Heart right ventricle (tissue), 16 donors: ENCODE measurements around the gene MYOZ2. TPM values are rescaled to one million over a fixed set of nuclear protein-coding genes. Genes with fewer than 3 reads are reported as not detected.

Experiments used
- ATAC-seq, 8 donors: fragments of 200-7000 bp; cut with Tn5 transposase; one replicate each; pipeline ENCODE4 v1.9.1; 2020; ENCODE audit warnings: mild to moderate bottlenecking in 8 of 8, moderate library complexity in 8 of 8, moderate number of reproducible peaks in 1 of 8
- DNase-seq, 2 donors: peaks; one replicate each; pipeline ENCODE4 v3.0.0-alpha.2; 2020
- H3K27ac ChIP-seq, 10 donors: fragments of 200-600 bp; sonication (generic) in 2 of 10; one replicate each; pipeline versions ENCODE4 v1.5.0 to v1.8.0; 2020 to 2022; ENCODE audit warnings: mild to moderate bottlenecking in 3 of 10
- H3K27me3 ChIP-seq, 7 donors: fragments of 200-600 bp; one replicate each; pipeline ENCODE4 v1.8.0; 2021 to 2022; ENCODE audit warnings: mild to moderate bottlenecking in 2 of 7
- H3K36me3 ChIP-seq, 9 donors: fragments of 200-600 bp; sonication (generic) in 1 of 9; one replicate each; pipeline versions ENCODE4 v1.5.0 to v1.8.0; 2020 to 2022; ENCODE audit warnings: mild to moderate bottlenecking in 2 of 9
- H3K4me1 ChIP-seq, 9 donors: fragments of 200-600 bp; sonication (generic) in 1 of 9; one replicate each; pipeline versions ENCODE4 v1.5.0 to v1.8.0; 2020 to 2022; ENCODE audit warnings: mild to moderate bottlenecking in 4 of 9
- H3K4me3 ChIP-seq, 10 donors: fragments of 200-600 bp; sonication (generic) in 2 of 10; one replicate each; pipeline versions ENCODE4 v1.5.0 to v1.8.0; 2020 to 2022; ENCODE audit warnings: mild to moderate bottlenecking in 7 of 10, moderate library complexity in 2 of 10
- H3K9me3 ChIP-seq, 11 donors: fragments of 200-600 bp in 10 of 11; sonication (generic) in 2 of 11; one replicate each; pipeline versions ENCODE4 v1.5.0 to v1.8.0; 2013 to 2022; ENCODE audit warnings: mild to moderate bottlenecking in 2 of 11, control low read depth in 1 of 11, moderate library complexity in 1 of 11
- CTCF ChIP-seq, 9 donors: fragments of 200-600 bp; sonication (generic) in 2 of 9; IDR thresholded peaks; one replicate each; pipeline versions ENCODE4 v1.5.0 to v1.8.0; 2021 to 2022; ENCODE audit warnings: antibody characterized with exemption in 9 of 9, mild to moderate bottlenecking in 5 of 9, moderate library complexity in 1 of 9
- WGBS, 2 donors: extraction: QIAGEN DNeasy Blood & Tissue Kit; methylation state at CpG; one replicate each; pipeline ENCODE4 v1.1.7; 2013; ENCODE audit warnings: inconsistent platforms in 1 of 2; 5-methylcytosine and 5-hydroxymethylcytosine counted together
- intact Hi-C, 10 donors: fragments of 100-400 bp; cut with DNase I; formaldehyde crosslinking; loops; one replicate each; pipeline versions ENCODE4 v1.11.1 to v1.14.2; 2022
- polyA plus RNA-seq, 2 donors: library from polyadenylated mRNA; stranded (reverse); fragments of 200-250 nt; gene quantifications; one replicate each; pipeline ENCODE4 v1.2.3, GENCODE V29; 2013
- total RNA-seq, 10 donors: library from RNA; stranded (reverse); fragmentation: NEBNext Ultra II Directional in 3 of 10; extraction: Animal tissue kit (Norgen Biotek cat#: 25700) in 3 of 10; gene quantifications; one replicate each; pipeline versions ENCODE4 v1.2.1 to v1.2.4, GENCODE V29; 2021 to 2023
- donor health status: Arrhythmogenic right ventricular cardiomyopathy.
- donor health status: ischemic (EF 13 %, LVEDD 7.1; RV severe dilation, severe dysfunction).
- donor health status: healthy with polysubstance abuse.
- donor health status: DM: no; HTN: yes; CAD: no.
- donor health status: DM: no; HTN: no; CAD: no.
- donor health status: ischemic (EF 25% LVEDD 6.9; RV normal size, moderate dysfunction).
- donor health status: ischemic (EF 25% LVEDD 5.7; RV mildly dilated, moderate dysfunction).
- donor health status: healthy.
- donor health status: DM: yes; HTN: yes; CAD: no.
- donor health status: Ischemic cardiomyopathy.
- donor health status: ischemic (EF 35%, LVEDD 5.7; RV mildly dilated, moderate dysfunction).
- donor health status: nonischemic (EF 11% LVEDD 7.7; RV severe dilation, severe dysfunction).
- donor health status: DM: yes; HTN: yes; CAD: no.
- donor health status: PGD.
- donor health status: ischemic (EF 29% LVEDD 5.4; RV normal size, mild dysfunction).
- donor health status: nonischemic (EF 23%, LVEDD 6.1; RV moderate dilation, normal function).

The MYOZ2 gene
- total and polyA plus RNA-seq, 12 donors = 231 to 1,008 (median 867) TPM

- ATAC-seq = no peak
- 81 to 85% methylated on average over 4 of the region's 4 CpGs for WGBS, 2 donors
- DNase-seq = no peak
- intact Hi-C loops = loop anchor here in 8 of 10 donors (5.0 to 10.0 kb wide), 8 partner anchors 46 to 228 kb away; no protein-coding TSS in a partner anchor
- Histone ChIP-seq H3K27me3 (no peaks in the 10 kb centered on the region), H3K4me1 (peaks cover 3 to 58% (median 30%) of the 10 kb centered on the region in 9 donors), H3K9me3 (no peaks in the 10 kb centered on the region), H3K27ac (peak overlapping the region in 1 of 10 donors; percentile 97), H3K36me3 (peaks cover 0 to 4% (median 0%) of the 10 kb centered on the region in 9 donors), H3K4me3 (no peak overlapping the region)
- TF ChIP-seq CTCF (IDR thresholded peaks at IDR 0.05) = no peak
Observed at GRCh38 chr4:119210775-119211174, 75.1 kb downstream of the MYOZ2 start.

GRCh38 chr4:119211867-119212233, 76.2 kb downstream of the MYOZ2 start:
- H3K4me3 ChIP-seq = peak overlapping the region; percentile 69 to 93 (median 82)
- TF ChIP-seq CTCF (IDR thresholded peaks at IDR 0.05) = no peak
- no peaks in the 10 kb centered on the region for H3K9me3 ChIP-seq
- WGBS, 2 donors = 1 to 2% methylated on average over 12 of the region's 12 CpGs
- peaks cover 0 to 47% (median 20%) of the 10 kb centered on the region in 9 donors for H3K4me1 ChIP-seq
- peak overlapping the region; percentile 92 to 97 (median 96) for H3K27ac ChIP-seq
- ATAC-seq (peak in 4 of 8 donors; percentile 0 to 2 (median 0)), DNase-seq (no peak)
- H3K36me3 ChIP-seq = peaks cover 0 to 9% (median 0%) of the 10 kb centered on the region in 9 donors
- intact Hi-C loops = loop anchor here in 8 of 10 donors (1.0 to 10.0 kb wide), 10 partner anchors 47 to 230 kb away; a partner anchor contains a TSS
- no peaks in the 10 kb centered on the region for H3K27me3 ChIP-seq

- H3K9me3 ChIP-seq = no peaks in the 10 kb centered on the region
- WGBS, 2 donors = 0% methylated on average over 55 of the region's 55 CpGs
- intact Hi-C loops = loop anchor here in 8 of 10 donors (1.0 to 10.0 kb wide), 10 partner anchors 48 to 230 kb away; a partner anchor contains a TSS
Observed at GRCh38 chr4:119212234-119212963, 76.8 kb downstream of the MYOZ2 start, which contains the start of gene USP53. Gene USP53, plus strand, starts transcription at chr4:119212713. Its CDS starts 27,047 bp downstream, at chr4:119239760.

More at GRCh38 chr4:119212234-119212963, 76.8 kb downstream of the MYOZ2 start, which contains the start of gene USP53:
- H3K27me3 ChIP-seq = no peaks in the 10 kb centered on the region
- peak within 1 kb of the TSS; percentile 92 to 97 (median 96) for H3K27ac ChIP-seq
- TF ChIP-seq CTCF (IDR thresholded peaks at IDR 0.05) = peak in 1 of 9 donors; percentile 5
- peak; percentile 96 to 99 (median 98) for ATAC-seq
- peak within 1 kb of the TSS; percentile 69 to 93 (median 82) for H3K4me3 ChIP-seq
- H3K36me3 ChIP-seq = peaks cover 0 to 10% (median 0%) of the 10 kb centered on the region in 9 donors
- peak; percentile 96 to 97 for DNase-seq
- H3K4me1 ChIP-seq = peaks cover 0 to 44% (median 19%) of the 10 kb centered on the region in 9 donors
